Natural killer cell (primary cell): ENCODE results near the gene CD27. TPM values are rescaled to one million over a fixed set of nuclear protein-coding genes. Genes with fewer than 3 reads are reported as not detected.

Source experiments
- ATAC-seq, 3 donors: fragments of 150-1000 bp in 2 of 3; fragments of 200-7000 bp in 1 of 3; cut with Tn5 transposase; 1 replicate in 1 of 3; 2 replicates in 2 of 3; pipeline ENCODE4 v1.10.0; 2021; ENCODE audit warnings: mild to moderate bottlenecking in 2 of 3, moderate library complexity in 2 of 3
- DNase-seq, 2 donors: peaks; one replicate each; pipeline versions ENCODE4 v3.0.0 to v3.0.0-alpha.2; 2013 to 2021; ENCODE audit warnings: mixed read lengths in 1 of 2
- H3K27ac ChIP-seq: one replicate; pipeline ENCODE4 v1.5.1; 2013; ENCODE audit warnings: mild to moderate bottlenecking, low read length
- H3K27me3 ChIP-seq: one replicate; pipeline ENCODE4 v1.6.1; 2013; ENCODE audit warnings: low read length; ENCODE audit not compliant: control insufficient read depth, insufficient read depth
- H3K36me3 ChIP-seq: one replicate; pipeline ENCODE4 v1.6.1; 2013; ENCODE audit warnings: low read length; ENCODE audit not compliant: control insufficient read depth, insufficient read depth
- H3K4me1 ChIP-seq: one replicate; pipeline ENCODE4 v1.6.1; 2013; ENCODE audit warnings: low read length; ENCODE audit not compliant: control insufficient read depth, insufficient read depth
- H3K4me3 ChIP-seq: one replicate; pipeline ENCODE4 v1.5.1; 2013; ENCODE audit warnings: low read length
- H3K9me3 ChIP-seq: one replicate; pipeline ENCODE4 v1.6.1; 2013; ENCODE audit warnings: low read length; ENCODE audit not compliant: control insufficient read depth, insufficient read depth
- H3K27ac Mint-ChIP-seq, 2 donors: one replicate each; pipeline ENCODE4 v1.8.0; 2022; ENCODE audit warnings: mild to moderate bottlenecking in 2 of 2, mixed read lengths in 2 of 2, moderate library complexity in 1 of 2
- H3K27me3 Mint-ChIP-seq, 2 donors: one replicate each; pipeline ENCODE4 v1.8.0; 2022; ENCODE audit warnings: low read depth in 2 of 2, mixed read lengths in 2 of 2
- H3K36me3 Mint-ChIP-seq: one replicate; pipeline ENCODE4 v1.8.0; 2022; ENCODE audit warnings: mixed read lengths
- H3K4me1 Mint-ChIP-seq, 2 donors: one replicate each; pipeline ENCODE4 v1.8.0; 2022; ENCODE audit warnings: mixed read lengths in 2 of 2
- H3K4me3 Mint-ChIP-seq: one replicate; pipeline ENCODE4 v1.8.0; 2022; ENCODE audit warnings: mild to moderate bottlenecking, moderate library complexity, mixed read lengths
- H3K9me3 Mint-ChIP-seq, 2 donors: one replicate each; pipeline ENCODE4 v1.8.0; 2022; ENCODE audit warnings: mixed read lengths in 2 of 2
- CTCF ChIP-seq: fragments of 200-600 bp; IDR thresholded peaks from one replicate; pipeline ENCODE4 v1.8.0; 2022; ENCODE audit warnings: antibody characterized with exemption
- WGBS: methylation state at CpG from one replicate; pipeline ENCODE4 v1.1.7; 2013; ENCODE audit warnings: missing lambda C conversion rate; ENCODE audit not compliant: insufficient coverage; 5-methylcytosine and 5-hydroxymethylcytosine counted together
- intact Hi-C: fragments of 100-400 bp; cut with micrococcal nuclease; formaldehyde crosslinking; loops from one replicate; pipeline ENCODE4 v1.14.2; 2022
- total RNA-seq, 4 donors: library from RNA; stranded (reverse); fragments of 120-200 nt in 1 of 4; gene quantifications; one replicate each; pipeline versions ENCODE4 v1.2.3 to v1.2.4, GENCODE V29; 2013 to 2022

The CD27 gene
- total RNA-seq, 3 donors from 2014 or later (not counting 1 experiment from before 2014, with no cell fraction given): 2.7 to 13.7 (median 3.1) TPM

- H3K9me3 Mint-ChIP-seq: no peaks in the 10 kb centered on the region
- TF ChIP-seq CTCF: no peak
- intact Hi-C loops: loop anchor here (5.0 kb wide), 1 partner anchor 146 kb away; the partner anchor contains the start of gene CHD4
- Histone ChIP-seq H3K36me3 (peaks cover 67% of the 10 kb centered on the region), H3K4me3 (no peak overlapping the region), H3K27ac (peak overlapping the region; percentile 88), H3K9me3 (no peaks in the 10 kb centered on the region), H3K4me1 (peaks cover 56% of the 10 kb centered on the region), H3K27me3 (no peaks in the 10 kb centered on the region)
- DNase-seq (peak in 1 of 2 donors; percentile 75), ATAC-seq (peak in 2 of 3 donors; percentile 10 to 14)
- 55% methylated on average over 10 of the region's 10 CpGs for WGBS
- H3K27ac Mint-ChIP-seq: peak overlapping the region; percentile 95 to 97
- H3K4me3 Mint-ChIP-seq: peak overlapping the region; percentile 68
- peaks cover 18% of the 10 kb centered on the region for H3K36me3 Mint-ChIP-seq
- H3K4me1 Mint-ChIP-seq: peaks cover 49 to 70% of the 10 kb centered on the region in 2 donors
- no peaks in the 10 kb centered on the region for H3K27me3 Mint-ChIP-seq
Observed at GRCh38 chr12:6460751-6461371, 16.1 kb downstream of the CD27 start.

- ATAC-seq (peak; percentile 79 to 94 (median 92)), DNase-seq (peak; percentile 68 to 95)
- peaks cover 57% of the 10 kb centered on the region for H3K4me1 ChIP-seq
- H3K36me3 Mint-ChIP-seq: peaks cover 19% of the 10 kb centered on the region
- no peak for TF ChIP-seq CTCF
- no peaks in the 10 kb centered on the region for H3K9me3 ChIP-seq
- H3K27ac Mint-ChIP-seq: peak overlapping the region; percentile 95 to 97
- no peak overlapping the region for H3K4me3 ChIP-seq
- H3K27me3 ChIP-seq: no peaks in the 10 kb centered on the region
- WGBS: 12% methylated on average over 13 of the region's 15 CpGs
- intact Hi-C loops: loop anchor here (1.0 to 5.0 kb wide), 3 partner anchors 9 to 146 kb away; partner anchors contain the start of genes CHD4 and TAPBPL
- H3K9me3 Mint-ChIP-seq: no peaks in the 10 kb centered on the region
- peaks cover 70% of the 10 kb centered on the region for H3K36me3 ChIP-seq
- H3K4me3 Mint-ChIP-seq: peak overlapping the region; percentile 75
- H3K27ac ChIP-seq: peak overlapping the region; percentile 88
- peaks cover 50 to 77% of the 10 kb centered on the region in 2 donors for H3K4me1 Mint-ChIP-seq
- no peaks in the 10 kb centered on the region for H3K27me3 Mint-ChIP-seq
Observed at GRCh38 chr12:6461401-6462233, 16.9 kb downstream of the CD27 start.

GRCh38 chr12:6462234-6462995, 17.7 kb downstream of the CD27 start:
- Histone ChIP-seq H3K27me3 (no peaks in the 10 kb centered on the region), H3K4me3 (no peak overlapping the region), H3K36me3 (peaks cover 66% of the 10 kb centered on the region), H3K9me3 (no peaks in the 10 kb centered on the region), H3K27ac (peak overlapping the region; percentile 88), H3K4me1 (peaks cover 57% of the 10 kb centered on the region)
- H3K27ac Mint-ChIP-seq: peak overlapping the region; percentile 95 to 97
- peaks cover 57 to 80% of the 10 kb centered on the region in 2 donors for H3K4me1 Mint-ChIP-seq
- 71% methylated on average over 14 of the region's 14 CpGs for WGBS
- peaks cover 19% of the 10 kb centered on the region for H3K36me3 Mint-ChIP-seq
- ATAC-seq (peak; percentile 26 to 37 (median 27)), DNase-seq (peak in 1 of 2 donors; percentile 79)
- TF ChIP-seq CTCF: no peak
- peak overlapping the region; percentile 75 for H3K4me3 Mint-ChIP-seq
- intact Hi-C loops: loop anchor here (1.0 to 5.0 kb wide), 3 partner anchors 10 to 145 kb away; partner anchors contain the start of genes CHD4 and TAPBPL
- no peaks in the 10 kb centered on the region for H3K9me3 Mint-ChIP-seq
- H3K27me3 Mint-ChIP-seq: no peaks in the 10 kb centered on the region
